GM12878 (cell line): Measurements from ENCODE around the gene HNRNPF. TPM values are rescaled to one million over a fixed set of nuclear protein-coding genes. Genes with fewer than 3 reads are reported as not detected.

Experiments used
- BACH1 ChIP-seq: fragments of 450-650 bp; IDR thresholded peaks from 2 replicates; pipeline ENCODE4 v1.6.1; 2017; ENCODE audit warnings: mild to moderate bottlenecking, borderline replicate concordance
- BCL11A ChIP-seq: IDR thresholded peaks from 2 replicates; pipeline ENCODE4 v1.6.1; 2011; ENCODE audit warnings: low read depth, low read length
- BHLHE40 ChIP-seq, 2 experiments: fragments of 450-650 bp in 1 of 2; IDR thresholded peaks; 2 replicates each; pipeline ENCODE4 v1.6.1; 2011 to 2017; ENCODE audit warnings: low read depth in 2 of 2, borderline replicate concordance in 1 of 2, improper control_type of control experiment in 1 of 2, low read length in 1 of 2, mild to moderate bottlenecking in 1 of 2
- CHD2 ChIP-seq: IDR thresholded peaks from 2 replicates; pipeline ENCODE4 v1.6.1; 2011; ENCODE audit warnings: low read depth, low read length, improper control_type of control experiment, borderline replicate concordance
- CREB1 ChIP-seq: IDR thresholded peaks from 2 replicates; pipeline ENCODE4 v1.6.1; 2012; ENCODE audit warnings: low read depth, mild to moderate bottlenecking, inconsistent platforms
- CREM ChIP-seq: IDR thresholded peaks from 2 replicates; pipeline ENCODE4 v1.6.1; 2014; ENCODE audit warnings: antibody characterized with exemption, low read depth
- EP300 ChIP-seq, 2 experiments: fragments of 150-350 bp in 1 of 2; IDR thresholded peaks; 2 replicates each; pipeline ENCODE4 v1.6.1; 2011 to 2012; ENCODE audit warnings: low read depth in 2 of 2, low read length in 2 of 2, borderline replicate concordance in 1 of 2, improper control_type of control experiment in 1 of 2, inconsistent platforms in 1 of 2; ENCODE audit not compliant: control insufficient read depth in 1 of 2
- HDGF ChIP-seq: fragments of 450-650 bp; IDR thresholded peaks from 2 replicates; pipeline ENCODE4 v1.6.1; 2016; ENCODE audit warnings: antibody characterized with exemption
- IRF5 ChIP-seq: fragments of 450-650 bp; IDR thresholded peaks from 2 replicates; pipeline ENCODE4 v1.6.1; 2017; ENCODE audit warnings: borderline replicate concordance
- LARP7 ChIP-seq: fragments of 450-650 bp; IDR thresholded peaks from 2 replicates; pipeline ENCODE4 v1.6.1; 2017; ENCODE audit warnings: mild to moderate bottlenecking
- MEF2B ChIP-seq: fragments of 450-650 bp; IDR thresholded peaks from 2 replicates; pipeline ENCODE4 v1.6.1; 2018; ENCODE audit warnings: mild to moderate bottlenecking, moderate library complexity; ENCODE audit not compliant: partially characterized antibody, poor library complexity, severe bottlenecking
- NBN ChIP-seq: fragments of 450-650 bp; IDR thresholded peaks from 2 replicates; pipeline ENCODE4 v1.6.1; 2016
- NR2F1 ChIP-seq: fragments of 450-650 bp; conservative IDR thresholded peaks from 2 replicates; pipeline ENCODE4 v1.6.1; 2017; ENCODE audit warnings: mild to moderate bottlenecking
- POU2F2 ChIP-seq: IDR thresholded peaks from 3 replicates; pipeline ENCODE4 v1.6.1; 2011; ENCODE audit warnings: low read depth, mild to moderate bottlenecking, low read length, borderline replicate concordance
- RBBP5 ChIP-seq: fragments of 200-600 bp; sonication (generic); conservative IDR thresholded peaks from 2 replicates; pipeline ENCODE4 v1.6.1; 2016
- SMAD1 ChIP-seq: fragments of 450-650 bp; IDR thresholded peaks from 2 replicates; pipeline ENCODE4 v1.6.1; 2018; ENCODE audit warnings: mild to moderate bottlenecking, low read depth; ENCODE audit not compliant: partially characterized antibody
- SMAD5 ChIP-seq: IDR thresholded peaks from 2 replicates; pipeline ENCODE4 v1.6.1; 2016; ENCODE audit warnings: antibody characterized with exemption, low read depth
- TAF1 ChIP-seq: IDR thresholded peaks from 2 replicates; pipeline ENCODE4 v1.6.1; 2011; ENCODE audit warnings: mild to moderate bottlenecking, low read depth, low read length, borderline replicate concordance
- TARDBP ChIP-seq: IDR thresholded peaks from 2 replicates; pipeline ENCODE4 v1.6.1; 2016; ENCODE audit warnings: borderline replicate concordance
- ZNF687 ChIP-seq: fragments of 450-650 bp; IDR thresholded peaks from 2 replicates; pipeline ENCODE4 v1.6.1; 2017; ENCODE audit warnings: mild to moderate bottlenecking, moderate library complexity
- polyA plus RNA-seq, 11 experiments: library from polyadenylated mRNA; depleted of rRNA in 4 of 11; unstranded in 6 of 11; stranded (reverse) in 5 of 11; fragments of >200 nt; fragmentation: Nextera tagmentation in 4 of 11; fragmentation: Illumina TruSeq in 1 of 11; extraction: Ambion mirVana in 4 of 11; extraction: Trizol in 1 of 11; gene quantifications; 1 replicate in 1 of 11; 2 replicates in 10 of 11; pipeline versions ENCODE4 v1.2.1 to v1.2.3, GENCODE V29; 2011 to 2016; ENCODE audit warnings: inconsistent platforms in 2 of 11, missing spikeins in 2 of 11, low read depth in 1 of 11
- total RNA-seq, 4 experiments: library from RNA; depleted of rRNA in 3 of 4; stranded (reverse); fragments of >200 nt in 3 of 4; fragmentation: Illumina TruSeq in 1 of 4; extraction: Trizol in 1 of 4; gene quantifications; 2 replicates each; pipeline versions ENCODE4 v1.2.1 to v1.2.3, GENCODE V29; 2013 to 2021
- TF ChIP-seq, protein P1 (sequence below), 3 experiments: IDR thresholded peaks in 2 of 3; conservative IDR thresholded peaks in 1 of 3; 2 replicates each; pipeline ENCODE4 v1.5.1; 2011; ENCODE audit warnings: low read depth in 3 of 3, low read length in 3 of 3, mild to moderate bottlenecking in 3 of 3, control low read depth in 2 of 3, moderate library complexity in 2 of 3, inconsistent platforms in 1 of 3, mixed read lengths in 1 of 3; ENCODE audit not compliant: control insufficient read depth in 2 of 3, insufficient read depth in 1 of 3; ENCODE audit errors: extremely low read depth in 1 of 3
- TF ChIP-seq, protein P2 (sequence below): IDR thresholded peaks from 2 replicates; pipeline ENCODE4 v1.6.1; 2012; ENCODE audit warnings: low read length, inconsistent platforms

HNRNPF gene
- total and polyA plus RNA-seq, 10 of the 15 experiments (the other 5 are each of a cell fraction or from before 2014, with no cell fraction given), result 156 to 373 (median 293) TPM

GRCh38 chr10:43396928-43397624 is 11.9 kb downstream of the HNRNPF start (continued):
- TF ChIP-seq SMAD5 (peak; percentile 55), CREM (peak; percentile 58), LARP7 (peak; percentile 51), TARDBP (no peak), EP300 (IDR thresholded peaks at IDR 0.05; ENCODE audit: borderline replicate concordance in 1 of 2, control insufficient read depth in 1 of 2, low read depth in 2 of 2, low read length in 2 of 2) (no peak; a peak in 1 of 4 replicates), RBBP5 (no peak), NBN (peak; percentile 86), MEF2B (no peak), BHLHE40 (IDR thresholded peaks at IDR 0.05; ENCODE audit: borderline replicate concordance in 1 of 2, low read depth in 2 of 2, low read length in 1 of 2) (peak; percentile 94 to 97), IRF5 (no peak), HDGF (peak; percentile 85), ZNF687 (peak; percentile 85), CHD2 (peak; percentile 76), CREB1 (peak; percentile 47; the same call in 1 of the 2 replicates), NR2F1 (peak; percentile 75), BACH1 (peak; percentile 88), BCL11A (no peak; the same call in 1 of the 2 replicates), TAF1 (peak; percentile 80), SMAD1 (peak; percentile 41), POU2F2 (peak; percentile 74; the same call in 1 of the 3 replicates)
- TF ChIP-seq, protein P1, sequence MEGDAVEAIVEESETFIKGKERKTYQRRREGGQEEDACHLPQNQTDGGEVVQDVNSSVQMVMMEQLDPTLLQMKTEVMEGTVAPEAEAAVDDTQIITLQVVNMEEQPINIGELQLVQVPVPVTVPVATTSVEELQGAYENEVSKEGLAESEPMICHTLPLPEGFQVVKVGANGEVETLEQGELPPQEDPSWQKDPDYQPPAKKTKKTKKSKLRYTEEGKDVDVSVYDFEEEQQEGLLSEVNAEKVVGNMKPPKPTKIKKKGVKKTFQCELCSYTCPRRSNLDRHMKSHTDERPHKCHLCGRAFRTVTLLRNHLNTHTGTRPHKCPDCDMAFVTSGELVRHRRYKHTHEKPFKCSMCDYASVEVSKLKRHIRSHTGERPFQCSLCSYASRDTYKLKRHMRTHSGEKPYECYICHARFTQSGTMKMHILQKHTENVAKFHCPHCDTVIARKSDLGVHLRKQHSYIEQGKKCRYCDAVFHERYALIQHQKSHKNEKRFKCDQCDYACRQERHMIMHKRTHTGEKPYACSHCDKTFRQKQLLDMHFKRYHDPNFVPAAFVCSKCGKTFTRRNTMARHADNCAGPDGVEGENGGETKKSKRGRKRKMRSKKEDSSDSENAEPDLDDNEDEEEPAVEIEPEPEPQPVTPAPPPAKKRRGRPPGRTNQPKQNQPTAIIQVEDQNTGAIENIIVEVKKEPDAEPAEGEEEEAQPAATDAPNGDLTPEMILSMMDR (IDR thresholded peaks at IDR 0.05 in 2 of 3, conservative IDR thresholded peaks at IDR 0.05 in 1 of 3; ENCODE audit: control insufficient read depth in 2 of 3, extremely low read depth in 1 of 3, insufficient read depth in 1 of 3, low read depth in 3 of 3, low read length in 3 of 3), result no peak
- TF ChIP-seq, protein P2, sequence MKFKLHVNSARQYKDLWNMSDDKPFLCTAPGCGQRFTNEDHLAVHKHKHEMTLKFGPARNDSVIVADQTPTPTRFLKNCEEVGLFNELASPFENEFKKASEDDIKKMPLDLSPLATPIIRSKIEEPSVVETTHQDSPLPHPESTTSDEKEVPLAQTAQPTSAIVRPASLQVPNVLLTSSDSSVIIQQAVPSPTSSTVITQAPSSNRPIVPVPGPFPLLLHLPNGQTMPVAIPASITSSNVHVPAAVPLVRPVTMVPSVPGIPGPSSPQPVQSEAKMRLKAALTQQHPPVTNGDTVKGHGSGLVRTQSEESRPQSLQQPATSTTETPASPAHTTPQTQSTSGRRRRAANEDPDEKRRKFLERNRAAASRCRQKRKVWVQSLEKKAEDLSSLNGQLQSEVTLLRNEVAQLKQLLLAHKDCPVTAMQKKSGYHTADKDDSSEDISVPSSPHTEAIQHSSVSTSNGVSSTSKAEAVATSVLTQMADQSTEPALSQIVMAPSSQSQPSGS, result no peak
